ENCODE data around the gene CNMD. TPM values are rescaled to one million over a fixed set of nuclear protein-coding genes. Genes with fewer than 3 reads are reported as not detected.

Gene CNMD
- total RNA-seq, 2 donors from 2014 or later, result not detected

- TF ChIP-seq CTCF (IDR thresholded peaks at IDR 0.05), result no peak
- Histone ChIP-seq H3K27ac (no peak overlapping the region), H3K4me1 (ENCODE audit: control insufficient read depth in 1 of 2, low read depth in 2 of 2) (no peaks in the 10 kb centered on the region), H3K4me3 (no peak overlapping the region), H3K9me3 (no peaks in the 10 kb centered on the region), H3K36me3 (no peaks in the 10 kb centered on the region), H3K27me3 (replicated peaks; ENCODE audit: insufficient read depth) (no peaks in the 10 kb centered on the region)
- no peak for ATAC-seq (ENCODE audit: insufficient number of reproducible peaks, low FRiP score, low read depth)
- no peak for DNase-seq (ENCODE audit: low spot score)
Observed at GRCh38 chr13:52746141-52746540, 6.5 kb upstream of the CNMD start.

- Histone ChIP-seq H3K4me1 (ENCODE audit: control insufficient read depth in 1 of 2, low read depth in 2 of 2) (no peaks in the 10 kb centered on the region), H3K27me3 (replicated peaks; ENCODE audit: insufficient read depth) (no peaks in the 10 kb centered on the region), H3K9me3 (no peaks in the 10 kb centered on the region), H3K27ac (no peak overlapping the region), H3K36me3 (no peaks in the 10 kb centered on the region), H3K4me3 (no peak overlapping the region)
- ATAC-seq (ENCODE audit: insufficient number of reproducible peaks, low FRiP score, low read depth), result no peak
- no peak for DNase-seq (ENCODE audit: low spot score)
- TF ChIP-seq CTCF (IDR thresholded peaks at IDR 0.05), result no peak
Observed at GRCh38 chr13:52744842-52745375, 5.3 kb upstream of the CNMD start.

GRCh38 chr13:52743988-52744387 lies 4.4 kb upstream of the CNMD start:
- DNase-seq (ENCODE audit: low spot score), result no peak
- Histone ChIP-seq H3K4me3 (no peak overlapping the region), H3K4me1 (ENCODE audit: control insufficient read depth in 1 of 2, low read depth in 2 of 2) (peaks cover 0 to 4% of the 10 kb centered on the region in 2 donors), H3K27ac (no peak overlapping the region), H3K36me3 (no peaks in the 10 kb centered on the region), H3K9me3 (no peaks in the 10 kb centered on the region), H3K27me3 (replicated peaks; ENCODE audit: insufficient read depth) (no peaks in the 10 kb centered on the region)
- no peak for TF ChIP-seq CTCF (IDR thresholded peaks at IDR 0.05)
- ATAC-seq (ENCODE audit: insufficient number of reproducible peaks, low FRiP score, low read depth), result no peak

- no peak for ATAC-seq (ENCODE audit: insufficient number of reproducible peaks, low FRiP score, low read depth)
- Histone ChIP-seq H3K36me3 (no peaks in the 10 kb centered on the region), H3K4me1 (ENCODE audit: control insufficient read depth in 1 of 2, low read depth in 2 of 2) (peaks cover 0 to 8% of the 10 kb centered on the region in 2 donors), H3K27me3 (replicated peaks; ENCODE audit: insufficient read depth) (no peaks in the 10 kb centered on the region), H3K4me3 (no peak overlapping the region), H3K9me3 (no peaks in the 10 kb centered on the region), H3K27ac (no peak overlapping the region)
- no peak for TF ChIP-seq CTCF (IDR thresholded peaks at IDR 0.05)
- DNase-seq (ENCODE audit: low spot score), result no peak
Observed at GRCh38 chr13:52743569-52743968, 3.9 kb upstream of the CNMD start.

- Histone ChIP-seq H3K27ac (no peak overlapping the region), H3K4me3 (peak overlapping the region; percentile 63), H3K4me1 (ENCODE audit: control insufficient read depth in 1 of 2, low read depth in 2 of 2) (peaks cover 0 to 8% of the 10 kb centered on the region in 2 donors), H3K36me3 (no peaks in the 10 kb centered on the region), H3K9me3 (no peaks in the 10 kb centered on the region), H3K27me3 (replicated peaks; ENCODE audit: insufficient read depth) (no peaks in the 10 kb centered on the region)
- DNase-seq (ENCODE audit: low spot score), result no peak
- ATAC-seq (ENCODE audit: insufficient number of reproducible peaks, low FRiP score, low read depth), result no peak
- TF ChIP-seq CTCF (IDR thresholded peaks at IDR 0.05), result no peak
Observed at GRCh38 chr13:52738719-52739467, 727 bp downstream of the CNMD start.
